GM21825 (cell line): Measurements from ENCODE around the gene SYNE1.
A peak's percentile ranks its signal among the peaks of the same experiment; 100 is the strongest.
"Not testable (repeated sequence)": the region's sequence is repeated elsewhere in the genome, so short reads cannot be mapped to it uniquely, and the experiment has no call there.

Source experiments
- ATAC-seq: cut with Tn5 transposase; IDR thresholded peaks from one replicate; pipeline ENCODE4 v1.9.1; 2021; ENCODE audit warnings: mild to moderate bottlenecking, moderate library complexity; ENCODE audit not compliant: unreplicated experiment

SYNE1 gene

DNA sequence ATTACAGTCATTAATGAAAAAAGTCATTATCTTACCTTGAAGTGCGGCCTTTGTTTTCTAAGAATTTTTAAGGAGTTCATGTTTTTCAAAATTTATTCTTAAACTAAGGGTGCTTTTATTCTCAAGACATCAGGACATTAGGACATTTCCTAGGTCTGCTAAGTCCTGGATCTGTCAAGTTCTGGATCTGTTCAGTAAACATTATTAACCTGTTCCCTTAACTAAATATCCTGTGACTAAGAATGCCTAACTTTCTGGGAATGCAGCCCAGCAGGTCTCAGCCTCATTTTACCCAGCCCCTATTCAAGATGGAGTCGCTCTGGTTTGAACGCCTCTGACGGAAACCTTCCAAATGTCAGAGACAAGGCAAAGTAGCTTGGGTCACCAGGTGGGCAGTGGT, 302.6 kb downstream of the SYNE1 start:
- no peak for ATAC-seq

DNA sequence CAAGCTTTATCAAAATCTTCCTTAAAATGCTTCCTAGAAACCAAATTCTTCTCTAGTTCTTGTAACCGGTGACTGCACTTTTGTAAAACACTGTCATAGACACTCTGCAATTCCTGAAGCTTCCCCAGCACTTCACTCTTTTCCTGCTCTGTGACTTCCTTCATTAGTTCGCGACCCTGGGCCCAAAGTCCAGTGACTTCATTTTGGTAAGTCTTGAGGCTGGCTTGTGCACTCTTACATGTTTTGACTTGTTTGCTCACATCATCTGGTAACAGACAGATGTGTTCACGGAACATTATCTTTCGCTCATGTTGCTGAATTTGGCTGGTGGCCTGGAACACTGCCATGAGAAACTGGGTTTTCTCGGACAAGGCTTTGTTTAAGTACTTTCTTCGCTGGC, 306.2 kb downstream of the SYNE1 start:
- ATAC-seq, result no peak

DNA sequence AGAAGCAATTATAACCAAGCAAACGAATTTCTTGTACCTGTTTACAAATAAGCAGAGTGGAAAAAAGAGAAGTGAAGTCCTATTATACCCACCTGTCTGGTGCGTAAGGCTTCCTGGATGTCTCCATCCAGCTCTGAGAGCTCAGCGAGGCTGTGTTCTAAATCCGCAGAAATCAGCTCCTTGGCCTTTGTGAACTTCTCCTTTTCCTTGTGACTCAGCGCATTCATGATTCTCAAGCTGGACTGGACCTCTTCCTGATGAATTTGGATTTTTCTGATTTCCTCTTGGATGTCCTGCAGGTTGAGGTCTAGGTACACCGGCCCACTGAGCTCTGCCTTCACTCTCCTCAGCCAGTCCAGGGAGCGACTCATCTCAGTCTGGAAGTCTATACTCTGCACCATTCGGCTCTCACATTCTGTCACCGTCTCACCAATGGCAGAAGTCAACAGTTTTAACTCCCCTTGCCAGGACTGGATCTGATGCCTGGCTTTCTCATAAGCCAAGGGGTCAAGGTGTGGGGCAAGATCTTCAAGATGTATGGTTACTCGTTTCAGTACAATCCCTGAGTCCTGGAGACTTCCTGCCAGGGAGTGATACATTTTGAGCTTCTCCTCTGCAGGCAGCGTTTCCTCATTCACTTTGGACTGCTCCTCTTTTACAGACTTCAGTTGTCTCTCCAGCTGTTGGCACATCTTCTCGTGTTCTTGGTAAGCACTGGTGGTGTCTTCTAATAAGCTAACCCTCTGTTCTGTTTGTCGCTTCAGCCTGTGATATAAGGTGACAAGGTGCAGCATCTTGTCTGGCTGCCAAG, 307.3 kb downstream of the SYNE1 start:
- ATAC-seq, result no peak

DNA sequence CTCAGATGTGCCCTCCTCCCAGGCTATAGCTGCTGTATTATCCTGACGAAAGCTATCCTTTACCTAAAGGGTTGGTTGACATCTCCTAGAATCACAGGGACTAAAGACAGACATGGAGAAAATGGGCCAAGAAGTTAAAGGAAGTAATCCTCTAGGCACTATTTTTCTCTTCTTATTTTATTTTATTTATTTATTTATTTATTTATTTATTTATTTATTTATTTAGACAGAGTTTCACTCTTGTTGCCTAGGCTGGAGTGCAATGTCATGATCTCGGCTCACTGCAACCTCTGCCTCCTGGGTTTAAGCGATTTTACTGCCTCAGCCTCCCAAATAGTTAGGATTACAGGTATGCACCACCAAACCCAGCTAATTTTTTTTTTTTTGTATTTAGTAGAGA, 309.0 kb downstream of the SYNE1 start:
- ATAC-seq, result not testable (repeated sequence)

DNA sequence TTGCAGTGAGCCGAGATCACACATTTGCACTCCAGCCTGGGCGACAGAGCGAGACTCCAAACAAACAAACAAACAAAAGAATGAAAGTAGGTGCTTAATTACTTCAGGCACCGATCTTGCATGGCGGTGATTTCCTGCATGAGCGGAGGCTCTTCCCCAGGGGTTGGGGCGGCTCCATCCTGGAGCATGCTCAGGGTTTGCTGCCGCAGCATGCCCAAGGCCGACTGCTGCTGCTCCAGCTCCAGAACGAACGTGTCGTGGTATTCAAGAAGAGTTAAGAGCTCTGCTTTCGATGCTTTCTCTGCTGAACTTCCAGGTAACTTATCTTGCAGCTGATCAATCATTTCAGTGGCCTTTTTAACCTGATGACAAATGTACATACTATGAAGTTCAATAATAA, 313.8 kb downstream of the SYNE1 start:
- no peak for ATAC-seq

DNA sequence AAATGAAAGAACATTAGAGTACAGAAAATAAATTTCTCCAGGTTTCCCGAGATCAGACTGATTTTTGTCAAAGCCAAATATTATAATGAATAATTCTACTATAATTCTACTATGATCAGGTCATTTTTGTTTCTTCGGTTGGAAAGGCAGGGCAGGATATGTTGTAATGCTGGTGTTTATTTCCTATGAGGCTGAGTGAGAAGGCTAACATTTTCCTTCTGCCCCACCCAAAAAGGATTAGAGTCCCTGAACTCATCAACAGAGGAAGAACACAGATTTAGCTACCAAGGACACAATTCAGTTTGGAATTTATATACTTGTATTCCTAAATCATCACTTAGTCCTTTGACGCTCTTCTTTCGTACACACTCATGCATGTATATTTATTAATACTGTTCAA, 318.9 kb downstream of the SYNE1 start:
- no peak for ATAC-seq

DNA sequence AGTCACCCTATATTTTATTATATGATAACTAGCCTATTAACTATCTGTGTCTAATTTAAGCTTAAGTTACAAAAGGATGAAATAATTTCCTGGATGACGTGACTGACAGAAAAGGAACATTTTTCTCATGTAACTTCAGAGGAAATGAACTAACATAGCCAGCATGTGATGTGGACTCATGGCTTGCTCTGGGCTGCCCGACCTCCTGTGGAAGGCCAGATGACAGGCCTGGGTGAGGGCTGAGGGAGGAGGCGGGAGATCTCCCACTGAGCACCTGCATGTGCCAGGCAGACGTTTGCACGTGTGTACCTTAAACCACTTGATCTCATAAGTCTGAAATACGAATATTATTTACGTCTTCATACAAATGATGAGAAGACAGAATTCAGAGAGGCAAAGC, 321.1 kb downstream of the SYNE1 start:
- no peak for ATAC-seq

DNA sequence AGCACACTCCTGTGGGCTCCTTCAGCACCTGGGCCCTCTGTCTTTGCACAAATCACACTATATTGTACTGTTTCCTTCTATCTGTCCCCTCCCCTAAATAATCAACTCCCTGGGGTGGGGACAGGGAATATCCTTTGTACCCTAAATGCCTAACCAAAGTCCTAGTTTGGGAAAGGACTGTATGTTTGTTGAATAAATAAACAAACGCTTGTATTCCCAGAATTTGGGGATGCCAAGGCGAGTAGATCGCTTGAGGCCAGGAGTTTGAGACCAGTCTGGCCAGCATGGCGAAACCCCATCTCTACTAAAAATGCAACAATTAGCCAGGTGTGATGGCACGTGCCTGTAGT, 322.7 kb downstream of the SYNE1 start:
- no peak for ATAC-seq

DNA sequence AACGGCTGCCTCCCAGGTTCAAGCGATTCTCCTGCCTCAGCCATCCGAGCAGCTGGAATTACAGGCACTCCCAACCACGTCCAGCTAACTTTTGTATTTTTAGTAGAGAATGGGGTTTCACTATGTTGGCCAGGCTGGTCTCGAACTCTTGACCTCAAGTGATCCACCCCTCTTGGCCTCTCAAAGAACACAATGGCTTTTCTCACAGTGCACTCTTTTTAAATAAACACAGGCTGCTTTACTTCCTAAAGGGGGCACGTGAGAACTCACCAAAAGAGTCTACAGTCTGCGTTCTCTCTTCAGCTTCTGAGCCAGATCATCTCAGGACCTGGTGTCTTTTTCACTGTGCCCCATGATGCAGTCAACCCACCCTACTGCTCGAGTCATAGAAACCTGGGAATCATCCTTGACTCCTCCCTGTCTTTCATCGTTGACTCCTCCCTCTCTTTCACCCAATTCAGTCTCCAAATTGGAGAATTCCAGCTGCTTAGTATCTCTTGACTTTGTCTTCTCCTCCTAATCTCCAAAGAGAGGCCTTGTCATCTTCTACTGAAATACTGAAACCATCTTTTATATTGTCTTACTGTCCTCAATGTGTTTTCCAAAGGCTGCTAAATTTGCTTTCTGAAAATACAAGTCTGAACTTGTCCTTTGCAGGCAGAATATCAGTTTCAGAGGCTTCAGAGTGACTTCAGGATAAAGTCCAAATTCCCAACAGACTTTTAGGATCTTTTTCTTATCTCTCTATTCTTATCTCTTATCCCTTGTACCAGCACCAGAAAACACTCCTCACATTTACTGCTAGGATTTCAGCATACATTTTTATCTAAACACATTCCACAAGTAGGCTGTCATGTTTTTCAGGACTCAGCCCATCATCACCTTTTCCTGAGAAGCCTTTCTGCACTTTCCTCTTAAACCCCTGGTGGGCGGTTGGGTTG, 323.4 kb downstream of the SYNE1 start:
- no peak for ATAC-seq

DNA sequence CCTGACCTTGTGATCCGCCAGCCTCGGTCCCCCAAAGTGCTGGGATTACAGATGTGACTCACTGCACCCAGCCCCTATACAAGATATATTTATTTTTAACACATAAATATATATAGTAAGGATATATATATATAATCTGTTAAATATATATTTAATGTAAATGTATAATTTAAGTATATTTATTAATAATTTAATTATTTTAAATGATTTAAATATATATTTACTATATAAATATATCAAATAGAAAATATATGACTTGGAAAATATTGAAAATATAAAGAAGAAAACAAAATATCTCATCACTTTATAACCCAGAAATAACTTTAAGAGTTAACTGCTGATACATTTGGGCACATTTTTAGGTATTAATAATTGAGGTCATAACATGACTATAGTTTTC, 324.7 kb downstream of the SYNE1 start:
- no peak for ATAC-seq

DNA sequence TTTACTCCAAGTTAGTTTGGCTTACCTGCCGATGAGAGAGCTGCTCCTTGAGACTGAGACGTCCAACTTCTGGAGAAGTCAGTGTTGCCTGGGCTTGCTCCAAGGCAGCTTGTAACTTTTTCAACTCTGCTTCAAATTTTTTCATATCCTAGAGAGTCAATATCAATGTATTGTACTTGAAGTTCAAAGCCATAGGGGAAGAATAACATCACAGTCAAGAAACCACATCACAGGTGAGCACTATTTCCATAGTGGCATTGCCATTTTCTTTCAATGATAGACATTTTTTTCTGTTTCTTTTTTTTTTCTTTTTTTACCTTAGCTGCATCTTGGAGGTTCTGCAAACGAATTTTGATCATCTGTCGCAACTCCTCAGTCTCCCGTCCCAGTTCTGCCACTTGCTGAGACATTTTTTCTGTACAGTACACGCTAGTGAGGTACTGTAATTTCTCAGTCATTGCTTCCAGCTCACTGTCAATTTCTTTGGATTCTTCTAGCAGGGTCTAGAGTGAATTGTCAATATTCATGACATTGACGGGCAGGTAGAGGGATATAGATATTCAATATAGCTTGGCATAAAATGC, 326.7 kb downstream of the SYNE1 start:
- ATAC-seq, result no peak

DNA sequence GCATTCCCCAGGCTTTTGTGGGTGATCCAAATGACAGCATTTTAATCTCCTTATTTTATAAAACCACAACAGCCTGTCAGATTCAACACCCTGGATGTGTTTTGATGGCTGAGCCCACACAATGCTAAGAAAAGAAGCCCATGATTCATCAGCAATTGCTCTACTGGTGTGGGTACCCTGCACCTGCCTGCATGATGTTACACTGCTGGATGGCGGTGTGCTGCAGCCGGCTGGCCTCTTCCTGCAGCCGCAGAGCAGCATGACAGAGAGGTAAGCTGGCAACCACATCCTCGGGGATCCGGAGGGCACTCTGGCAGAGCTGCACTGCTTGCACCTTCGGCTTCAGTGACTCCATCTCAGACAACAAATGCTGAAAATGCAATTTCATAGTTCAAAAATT, 327.5 kb downstream of the SYNE1 start:
- peak; percentile 70 for ATAC-seq

DNA sequence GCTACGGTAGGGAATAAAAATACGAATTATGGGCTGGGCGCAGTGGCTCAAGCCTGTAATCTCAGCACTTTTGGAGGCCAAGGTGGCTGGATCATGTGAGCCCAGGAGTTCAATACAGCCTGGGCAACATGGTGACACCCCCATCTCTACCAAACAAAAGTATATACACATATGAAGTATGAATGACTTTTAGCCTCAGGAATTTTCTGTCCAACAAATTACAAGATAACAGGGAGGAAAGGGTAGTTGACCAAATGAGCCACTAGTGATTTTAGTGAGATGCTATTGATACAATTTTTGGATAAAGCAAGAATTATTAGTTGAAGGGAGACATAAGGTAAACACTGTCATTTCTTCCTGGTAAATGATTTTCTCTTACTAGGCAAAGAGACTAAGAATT, 328.2 kb downstream of the SYNE1 start:
- no peak for ATAC-seq

DNA sequence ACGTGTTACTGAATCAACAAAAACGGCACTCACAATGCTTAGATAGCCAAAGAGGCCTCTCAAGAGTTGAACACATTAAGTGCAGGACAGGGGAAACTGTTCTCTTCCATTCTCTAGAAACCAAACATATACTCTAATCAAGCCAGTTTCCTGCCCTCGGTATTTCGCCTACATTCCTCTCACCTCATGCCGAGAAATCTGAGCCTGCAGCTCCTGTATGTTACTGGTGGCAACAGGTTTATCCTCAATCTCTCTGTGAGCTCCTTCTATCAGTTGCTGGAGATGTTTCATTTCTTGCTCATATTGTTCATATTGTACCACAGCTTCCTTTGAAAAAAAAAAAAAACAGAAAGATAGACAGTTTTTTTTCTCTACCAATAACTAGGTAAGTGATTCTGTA, 328.9 kb downstream of the SYNE1 start:
- no peak for ATAC-seq

DNA sequence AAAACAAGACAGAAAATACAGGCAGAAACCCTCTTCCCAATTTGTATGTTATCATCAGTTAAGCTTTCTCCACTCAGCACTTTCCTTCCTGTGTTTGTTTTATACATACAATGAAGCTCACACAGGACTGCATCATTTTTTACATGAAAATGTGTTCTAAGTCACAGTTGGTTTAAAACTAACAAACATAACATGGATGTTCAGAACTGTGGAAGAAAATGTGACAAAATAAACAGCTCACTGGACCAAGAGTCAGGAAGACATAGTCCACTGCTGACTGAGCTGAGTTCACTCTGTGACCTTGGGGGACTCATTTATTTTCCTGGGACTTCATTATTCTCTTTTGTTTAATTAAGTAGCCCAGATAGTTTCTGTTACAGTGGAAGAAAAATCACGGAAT, 331.5 kb downstream of the SYNE1 start:
- no peak for ATAC-seq

DNA sequence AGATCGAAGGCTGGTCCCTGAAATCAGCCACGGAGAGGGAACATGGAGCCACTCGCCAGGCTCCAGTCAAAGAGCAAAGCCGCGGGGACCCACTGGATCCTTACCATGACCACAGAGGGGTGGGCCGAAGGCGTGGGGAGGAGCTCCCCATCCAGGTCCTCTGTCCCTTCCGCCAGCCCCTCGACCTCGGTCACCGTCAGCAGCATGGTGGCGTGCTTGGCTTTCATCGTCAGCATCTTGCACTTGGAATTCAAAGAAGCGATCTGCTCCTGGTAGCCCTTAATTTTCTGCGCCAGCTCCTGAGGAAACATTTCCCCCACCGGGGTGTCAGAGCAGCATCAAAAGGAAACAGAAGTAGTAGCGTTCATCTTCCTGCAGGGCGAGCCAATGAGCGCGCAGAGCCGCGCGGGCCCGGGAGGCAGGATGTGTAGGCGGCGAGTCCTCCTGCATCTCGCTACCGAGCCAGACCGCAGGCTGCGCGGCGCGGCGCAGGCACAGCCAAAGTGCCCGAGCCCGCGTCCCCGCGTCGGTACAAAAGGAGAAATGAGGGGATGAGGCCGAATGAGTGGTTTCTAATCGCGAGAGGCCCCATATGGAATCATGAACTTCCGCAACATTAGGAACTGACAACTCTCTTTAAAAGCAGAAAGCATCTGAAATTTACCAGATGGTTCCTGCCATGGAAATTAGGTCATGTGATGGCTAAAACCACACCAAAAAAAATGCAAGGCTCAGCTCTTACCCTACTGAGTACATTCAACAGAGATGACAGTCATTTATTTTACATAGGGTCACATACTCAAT, 335.2 kb downstream of the SYNE1 start:
- peak; percentile 94 for ATAC-seq

DNA sequence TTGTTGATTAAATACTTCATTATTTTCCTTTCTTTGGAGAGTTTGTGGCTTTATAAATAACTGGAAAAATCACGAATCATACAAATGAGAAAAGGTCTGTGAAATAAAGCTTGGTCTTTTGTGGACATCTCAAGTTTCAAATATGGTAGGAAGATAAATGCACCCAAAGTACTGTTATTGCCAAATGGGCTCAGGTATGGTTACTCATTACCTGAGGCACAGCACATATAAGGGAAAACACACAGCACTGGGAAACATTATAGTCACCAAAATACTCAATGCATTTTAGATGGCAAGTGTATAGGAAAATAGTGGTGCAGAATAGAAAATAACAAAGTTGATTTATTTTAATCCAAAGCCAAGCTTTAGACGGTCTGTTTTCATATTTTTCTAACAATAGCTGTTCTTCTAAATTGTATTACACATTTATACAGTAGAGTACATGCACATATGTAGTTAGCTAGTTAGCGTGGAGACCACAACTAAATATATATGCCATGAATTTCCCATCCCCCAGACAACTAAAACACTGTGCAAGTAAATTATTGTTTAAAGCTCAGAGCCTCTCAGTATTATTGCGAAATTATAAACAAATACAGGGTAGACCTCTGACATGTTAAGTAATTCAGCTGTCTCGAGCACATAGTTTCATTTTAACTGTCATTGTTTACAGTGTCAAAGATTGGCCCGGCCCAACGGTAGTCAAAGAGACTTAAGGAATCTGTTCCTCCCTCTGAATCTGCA, 336.0 kb downstream of the SYNE1 start:
- peak; percentile 1 for ATAC-seq

DNA sequence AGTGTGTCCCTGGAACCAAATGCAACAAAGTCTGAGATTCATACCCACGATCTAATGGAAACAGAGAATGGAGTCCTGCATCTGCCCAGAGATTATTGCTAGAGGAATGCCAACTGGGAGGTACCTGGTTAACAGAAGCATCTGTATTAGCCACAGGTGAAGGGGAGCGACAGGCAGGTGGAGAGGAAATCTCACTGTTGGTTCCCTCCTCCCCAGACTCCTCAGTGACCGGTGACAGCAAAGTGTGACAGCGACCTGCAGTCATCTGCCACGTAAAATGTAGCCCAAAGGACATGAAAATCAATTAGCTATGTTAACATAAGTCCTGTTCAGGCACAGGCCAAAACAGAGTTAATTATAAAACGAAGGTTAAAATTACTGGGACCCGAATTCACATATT, 336.6 kb downstream of the SYNE1 start:
- no peak for ATAC-seq

DNA sequence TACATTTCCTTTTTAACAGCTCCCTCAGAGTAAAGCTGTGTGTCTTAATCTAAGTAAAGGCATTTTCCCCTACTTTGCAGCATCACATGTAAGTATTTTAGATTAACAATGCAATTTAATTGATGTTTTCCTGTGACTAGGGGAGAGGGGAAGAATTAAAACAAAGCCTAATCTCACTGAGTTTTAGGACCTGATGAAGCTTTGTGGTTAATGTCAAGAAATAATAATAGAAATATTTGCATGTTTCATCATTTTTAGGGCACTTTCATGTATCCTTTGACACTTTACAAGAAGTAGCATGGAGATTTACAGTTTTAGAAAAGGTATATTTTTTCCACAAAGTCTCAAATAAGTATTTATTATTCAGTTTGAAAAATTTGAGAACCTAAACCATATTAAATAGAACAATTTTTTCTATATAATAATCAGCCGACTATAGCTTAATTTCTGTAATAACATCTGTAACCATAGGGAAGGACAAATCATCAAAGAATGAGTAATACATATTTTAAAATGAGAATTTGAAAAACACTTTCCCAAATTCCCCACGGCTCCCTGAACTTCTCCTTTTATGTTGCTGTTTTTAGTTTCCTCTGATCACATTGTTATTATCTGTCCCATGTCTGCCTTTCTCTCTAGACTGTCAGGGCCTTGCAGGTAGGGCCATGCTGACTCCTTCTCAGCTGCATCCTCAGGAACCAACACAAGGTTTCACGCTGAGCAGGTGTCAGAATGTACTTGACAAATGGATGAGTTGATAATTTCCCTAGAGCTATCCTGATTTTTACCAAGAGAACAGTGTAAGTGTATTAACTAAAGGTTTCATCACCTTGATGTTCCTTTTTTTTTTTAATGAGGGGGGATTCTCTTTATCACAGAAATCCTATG, 338.1 kb downstream of the SYNE1 start:
- ATAC-seq, result no peak
